Testis (tissue), 3 donors: ENCODE results near the gene TXNRD3. TPM values are rescaled to one million over a fixed set of nuclear protein-coding genes. Genes with fewer than 3 reads are reported as not detected.
"Not testable (repeated sequence)": the region's sequence is repeated elsewhere in the genome, so short reads cannot be mapped to it uniquely, and the experiment has no call there.

Source experiments
- DNase-seq: peaks from one replicate; pipeline ENCODE4 v3.0.0-alpha.2; 2019
- H3K27ac ChIP-seq, 2 donors: fragments of 200-600 bp; sonication (generic); one replicate each; pipeline ENCODE4 v1.5.1; 2019
- H3K27me3 ChIP-seq: fragments of 200-600 bp; sonication (generic); one replicate; pipeline ENCODE4 v1.5.1; 2019
- H3K36me3 ChIP-seq: fragments of 200-600 bp; sonication (generic); one replicate; pipeline ENCODE4 v1.5.1; 2017; ENCODE audit warnings: low read depth; ENCODE audit errors: missing control alignments
- H3K4me1 ChIP-seq: fragments of 200-600 bp; sonication (generic); one replicate; pipeline ENCODE4 v1.5.1; 2019
- H3K4me3 ChIP-seq, 2 donors: fragments of 200-600 bp; sonication (generic); one replicate each; pipeline ENCODE4 v1.5.1; 2017 to 2019
- H3K9me3 ChIP-seq: fragments of 200-600 bp; sonication (generic); one replicate; pipeline ENCODE4 v1.5.1; 2017
- CTCF ChIP-seq, 3 experiments: fragments of 450-650 bp in 2 of 3; fragments of 200-600 bp in 1 of 3; sonication (generic) in 1 of 3; IDR thresholded peaks; one replicate each; pipeline ENCODE4 v1.5.1; 2016 to 2019; ENCODE audit warnings: antibody characterized with exemption in 3 of 3, mild to moderate bottlenecking in 2 of 3, moderate library complexity in 1 of 3
- POLR2A ChIP-seq: fragments of 450-650 bp; IDR thresholded peaks from one replicate; pipeline ENCODE4 v1.6.1; 2017; ENCODE audit warnings: antibody characterized with exemption, mild to moderate bottlenecking, moderate library complexity
- WGBS, 2 donors: methylation state at CpG; one replicate each; pipeline ENCODE4 v1.1.5; 2018; 5-methylcytosine and 5-hydroxymethylcytosine counted together
- intact Hi-C: fragments of 100-400 bp; cut with DNase I; formaldehyde crosslinking; loops from one replicate; pipeline ENCODE4 v1.15.1; 2023; ENCODE audit warnings: low total_unique reads
- polyA plus RNA-seq: library from polyadenylated mRNA; stranded (reverse); fragments of 350-450 nt; fragmentation: Illumina TruSeq; extraction: RNeasy Lipid Tissue Mini Kit (QIAGEN cat#74804); gene quantifications from one replicate; pipeline ENCODE4 v1.2.3, GENCODE V29; 2014; ENCODE audit warnings: low read depth, low replicate concordance; ENCODE audit not compliant: insufficient read depth
- total RNA-seq, 2 donors: library from RNA; depleted of rRNA; stranded (reverse); fragments of >200 nt; gene quantifications; one replicate each; pipeline ENCODE4 v1.2.3, GENCODE V29; 2016

The TXNRD3 gene
- total and polyA plus RNA-seq, 3 donors from 2014 or later = 25.7 to 67.9 (median 34.3) TPM

- intact Hi-C loops = no loop called here
- Histone ChIP-seq H3K4me3 (no peak overlapping the region), H3K36me3 (no peaks in the 10 kb centered on the region), H3K4me1 (no peaks in the 10 kb centered on the region), H3K27ac (no peak overlapping the region), H3K27me3 (no peaks in the 10 kb centered on the region), H3K9me3 (no peaks in the 10 kb centered on the region)
- DNase-seq = no peak
- no peak for TF ChIP-seq POLR2A
- WGBS, 2 donors = 90 to 92% methylated on average over 4 of the region's 4 CpGs
Observed at GRCh38 chr3:126612479-126613205, 42.3 kb downstream of the TXNRD3 start.

DNA sequence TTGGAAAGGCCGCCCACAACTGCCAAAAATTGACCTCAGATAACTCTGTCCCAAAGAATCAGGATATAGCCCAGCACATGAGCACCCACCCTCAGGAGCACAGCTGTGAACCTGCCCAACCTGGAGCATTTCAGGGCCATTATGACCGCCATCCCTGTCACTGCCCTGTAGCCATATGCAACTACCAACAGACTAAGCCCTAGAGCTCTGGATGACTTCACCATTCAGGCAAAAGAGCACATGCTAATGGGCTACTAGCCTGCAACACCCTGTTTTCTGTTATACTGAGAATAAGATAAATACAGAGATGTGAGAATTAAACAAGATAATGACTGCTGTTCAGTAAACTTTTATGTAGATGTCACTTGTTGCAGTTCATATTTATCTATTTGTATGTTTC, 45.0 kb downstream of the TXNRD3 start:
- H3K27ac ChIP-seq = no peak overlapping the region
- WGBS, 2 donors = 97 to 100% methylated on average over 2 of the region's 2 CpGs
- no peak for DNase-seq
- TF ChIP-seq POLR2A (no peak), CTCF (IDR thresholded peaks at IDR 0.05) (no peak)
- no peaks in the 10 kb centered on the region for H3K27me3 ChIP-seq
- intact Hi-C loops = no loop called here
- no peaks in the 10 kb centered on the region for H3K9me3 ChIP-seq
- H3K4me3 ChIP-seq = no peak overlapping the region
- H3K36me3 ChIP-seq = no peaks in the 10 kb centered on the region
- no peaks in the 10 kb centered on the region for H3K4me1 ChIP-seq

DNA sequence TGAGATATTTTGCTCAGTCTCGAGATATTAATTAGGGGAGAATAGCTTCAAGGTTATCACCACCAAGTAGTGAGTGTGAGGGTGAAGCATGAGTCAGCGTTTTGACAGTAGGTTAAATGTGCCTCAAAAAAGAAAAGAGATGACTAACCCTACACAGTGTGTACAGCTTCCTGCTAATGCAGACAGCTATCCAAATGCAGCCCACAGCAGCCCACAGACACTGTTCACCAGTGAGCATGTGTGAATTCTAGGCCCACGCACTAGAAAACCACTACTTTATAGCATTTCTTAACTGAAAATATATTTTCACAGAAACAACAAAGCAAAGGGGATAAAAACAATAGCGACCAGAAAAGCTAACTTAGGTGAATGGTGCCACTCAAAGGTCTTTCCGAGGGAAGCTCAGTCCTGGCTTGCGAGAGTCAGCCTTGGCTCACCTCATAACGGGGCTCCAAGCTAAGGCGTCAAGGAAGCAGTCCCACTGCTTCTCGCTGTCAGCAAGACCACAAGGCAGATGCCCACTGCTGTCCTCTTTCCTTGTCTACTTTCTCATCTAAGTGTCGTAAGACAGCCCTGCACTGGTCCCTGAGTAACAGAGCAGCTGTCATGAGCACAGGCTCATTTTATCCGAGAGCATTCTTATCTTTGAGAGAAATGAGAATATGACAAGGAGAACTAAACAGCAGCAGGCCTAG, 47.6 kb downstream of the TXNRD3 start:
- 86 to 87% methylated on average over 11 of the region's 11 CpGs for WGBS, 2 donors
- Histone ChIP-seq H3K36me3 (no peaks in the 10 kb centered on the region), H3K27me3 (no peaks in the 10 kb centered on the region), H3K4me1 (no peaks in the 10 kb centered on the region), H3K4me3 (no peak overlapping the region), H3K27ac (no peak overlapping the region), H3K9me3 (no peaks in the 10 kb centered on the region)
- TF ChIP-seq POLR2A = no peak
- no peak for DNase-seq
- intact Hi-C loops = no loop called here

GRCh38 chr3:126606001-126606400, 48.9 kb downstream of the TXNRD3 start:
- H3K9me3 ChIP-seq = no peaks in the 10 kb centered on the region
- no peaks in the 10 kb centered on the region for H3K27me3 ChIP-seq
- no peak overlapping the region for H3K27ac ChIP-seq
- no peak overlapping the region for H3K4me3 ChIP-seq
- no peaks in the 10 kb centered on the region for H3K36me3 ChIP-seq
- intact Hi-C loops = no loop called here
- no peaks in the 10 kb centered on the region for H3K4me1 ChIP-seq
- WGBS, 2 donors = 84 to 89% methylated on average over 3 of the region's 3 CpGs
- no peak for DNase-seq
- TF ChIP-seq POLR2A = no peak
- TF ChIP-seq CTCF (IDR thresholded peaks at IDR 0.05) = no peak

DNA sequence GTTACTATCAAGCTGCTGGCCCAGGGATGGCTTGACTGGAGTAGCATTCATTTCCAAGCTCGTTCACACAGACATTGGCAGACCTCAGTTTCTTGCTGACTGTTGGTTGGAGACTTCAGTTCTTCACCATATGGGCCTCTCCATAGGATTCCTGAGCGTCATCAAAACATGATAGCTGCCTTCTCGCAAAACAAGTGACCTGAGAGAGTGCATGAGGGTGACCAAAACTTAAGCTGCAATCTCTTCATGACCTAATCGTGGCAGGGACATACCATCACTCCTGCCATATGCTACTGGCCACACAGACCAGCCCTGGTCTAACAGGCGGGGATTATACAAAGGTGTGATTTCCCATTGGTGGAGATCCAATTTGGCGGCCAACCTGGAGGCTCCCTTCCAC, 50.2 kb downstream of the TXNRD3 start:
- Histone ChIP-seq H3K4me3 (no peak overlapping the region), H3K9me3 (no peaks in the 10 kb centered on the region), H3K4me1 (no peaks in the 10 kb centered on the region), H3K27me3 (no peaks in the 10 kb centered on the region), H3K27ac (no peak overlapping the region), H3K36me3 (no peaks in the 10 kb centered on the region)
- intact Hi-C loops = no loop called here
- TF ChIP-seq POLR2A (no peak), CTCF (IDR thresholded peaks at IDR 0.05) (no peak)
- no peak for DNase-seq
- 92 to 96% methylated on average over 6 of the region's 6 CpGs for WGBS, 2 donors

DNA sequence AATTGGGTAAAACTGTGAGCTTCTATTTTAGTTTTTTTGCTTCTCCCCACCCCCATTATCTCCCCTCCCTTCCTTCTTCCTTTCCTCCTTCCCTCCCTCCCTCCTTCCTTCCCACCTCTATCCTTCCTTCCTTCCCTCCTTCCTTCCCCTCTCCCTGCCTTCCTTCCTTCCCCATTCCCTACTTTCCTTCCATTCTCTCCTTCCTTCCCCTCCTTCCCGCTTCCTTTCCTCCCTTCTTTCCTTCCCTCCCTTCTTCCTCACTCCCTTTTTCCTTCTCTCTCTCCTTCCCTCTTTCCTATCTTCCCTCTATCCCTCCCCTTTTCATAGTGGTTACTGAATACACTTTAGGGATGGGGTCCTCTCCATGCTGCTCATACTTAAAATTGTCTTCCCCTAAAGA, 55.8 kb downstream of the TXNRD3 start:
- TF ChIP-seq CTCF (IDR thresholded peaks at IDR 0.05) (no peak), POLR2A (no peak)
- Histone ChIP-seq H3K27ac (no peak overlapping the region), H3K27me3 (no peaks in the 10 kb centered on the region), H3K9me3 (no peaks in the 10 kb centered on the region), H3K36me3 (no peaks in the 10 kb centered on the region), H3K4me1 (no peaks in the 10 kb centered on the region), H3K4me3 (no peak overlapping the region)
- intact Hi-C loops = no loop called here
- 0% methylated on average over 1 of the region's 1 CpG for WGBS, 2 donors
- no peak for DNase-seq

DNA sequence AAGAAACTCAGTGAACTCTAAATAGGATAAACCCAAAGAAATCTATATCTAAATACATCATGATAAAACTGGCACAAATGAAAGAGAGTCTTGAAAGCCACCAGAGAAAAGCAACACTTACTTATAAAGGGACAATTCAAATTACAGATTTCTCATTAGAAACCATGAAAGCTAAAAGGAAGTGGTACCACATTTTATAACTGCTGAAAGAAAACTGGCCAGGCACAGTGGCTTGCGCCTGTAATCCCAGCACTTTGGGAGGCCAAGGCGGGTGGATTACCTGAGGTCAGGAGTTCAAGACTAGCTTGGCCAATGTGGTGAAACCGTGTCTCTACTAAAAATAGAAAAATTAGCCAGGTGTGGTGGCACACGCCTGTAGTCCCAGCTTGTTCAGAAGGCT, 59.4 kb downstream of the TXNRD3 start:
- WGBS, 2 donors = 94 to 95% methylated on average over 4 of the region's 4 CpGs

DNA sequence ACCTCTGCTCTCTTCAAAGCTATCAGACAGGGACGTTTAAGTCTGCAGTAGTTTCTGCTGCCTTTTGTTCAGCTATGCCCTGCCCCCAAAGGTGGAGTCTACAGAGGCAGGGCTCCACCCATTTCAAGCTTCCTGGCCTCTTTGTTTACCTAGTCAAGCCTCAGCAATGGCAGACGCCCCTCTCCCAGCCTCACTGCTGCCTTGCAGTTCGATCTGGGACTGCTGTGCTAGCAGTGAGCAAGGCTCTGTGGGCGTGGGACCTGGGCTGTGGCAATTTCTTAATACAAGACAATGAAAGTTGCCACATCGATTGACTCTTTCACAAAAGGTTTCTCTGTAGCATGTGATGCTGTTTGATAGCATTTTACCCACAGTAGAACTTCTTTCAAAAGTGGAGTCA, 63.4 kb downstream of the TXNRD3 start:
- H3K27me3 ChIP-seq, intact Hi-C loops, H3K9me3 ChIP-seq, H3K27ac ChIP-seq, H3K36me3 ChIP-seq, H3K4me3 ChIP-seq, H3K4me1 ChIP-seq, DNase-seq: not testable (repeated sequence)
- WGBS, 2 donors = 77 to 83% methylated on average over 4 to 5 of the region's 5 CpGs

More for the DNA sequence above, 59.4 kb downstream of the TXNRD3 start:
- H3K27ac ChIP-seq, DNase-seq, H3K27me3 ChIP-seq, H3K4me1 ChIP-seq, H3K9me3 ChIP-seq, H3K4me3 ChIP-seq, H3K36me3 ChIP-seq, intact Hi-C loops: not testable (repeated sequence)
